ENCODE results near the gene HES7. TPM values are rescaled to one million over a fixed set of nuclear protein-coding genes. Genes with fewer than 3 reads are reported as not detected.

The HES7 gene
- total RNA-seq, 1 experiment from 2014 or later = 3.1 TPM

GRCh38 chr17:8121681-8122421 lies 2.1 kb downstream of the HES7 start:
- Mint-ChIP-seq H3K9me3 (no peaks in the 10 kb centered on the region), H3K27ac (no peak overlapping the region), H3K4me3 (peak overlapping the region; percentile 85), H3K27me3 (ENCODE audit: low read depth) (peaks cover 71% of the 10 kb centered on the region), H3K36me3 (no peaks in the 10 kb centered on the region), H3K4me1 (peaks cover 18% of the 10 kb centered on the region)
- POLR2A ChIA-PET = interaction anchor here (0.6 to 2.5 kb wide), 5 partner anchors 12 to 209 kb away, joined by 3 to 9 read pairs (median 4); no protein-coding TSS in a partner anchor
- DNase-seq (ENCODE audit: low spot score) = peak; percentile 90
- peak; percentile 29 for ATAC-seq
- CTCF ChIA-PET = interaction anchor here (0.5 to 9.8 kb wide), 23 partner anchors 12 to 253 kb away, joined by 3 to 118 read pairs (median 4); partner anchors contain the start of genes AURKB, CNTROB, SLC25A35 and TRAPPC1
- TF ChIP-seq PREB (CRISPR knock-in tag; IDR thresholded peaks at IDR 0.05; ENCODE audit: borderline replicate concordance) (no peak), NFYB (CRISPR knock-in tag; conservative IDR thresholded peaks at IDR 0.05; ENCODE audit: low read depth) (no peak), ATF1 (CRISPR knock-in tag; IDR thresholded peaks at IDR 0.05) (no peak), SP1 (CRISPR knock-in tag; conservative IDR thresholded peaks at IDR 0.05) (peak; percentile 55; the same call in 1 of the 2 replicates), ESRRA (CRISPR knock-in tag; IDR thresholded peaks at IDR 0.05; ENCODE audit: borderline replicate concordance) (no peak; the same call in 1 of the 2 replicates), SOX15 (CRISPR knock-in tag; IDR thresholded peaks at IDR 0.05) (no peak), JAZF1 (CRISPR knock-in tag; IDR thresholded peaks at IDR 0.05) (no peak), ZBTB21 (CRISPR knock-in tag; IDR thresholded peaks at IDR 0.05; ENCODE audit: borderline replicate concordance) (no peak), FOXP1 (CRISPR knock-in tag; IDR thresholded peaks at IDR 0.05; ENCODE audit: borderline replicate concordance) (peak; percentile 36; the same call in 1 of the 2 replicates), NR2C2 (CRISPR knock-in tag; IDR thresholded peaks at IDR 0.05) (no peak), NR1H2 (CRISPR knock-in tag; IDR thresholded peaks at IDR 0.05) (no peak), KAT7 (CRISPR knock-in tag; IDR thresholded peaks at IDR 0.05; ENCODE audit: borderline replicate concordance) (0 out of 2 replicates have a peak, but pooled peaks have one; percentile 58), NFATC4 (CRISPR knock-in tag; IDR thresholded peaks at IDR 0.05) (no peak), E2F5 (CRISPR knock-in tag; IDR thresholded peaks at IDR 0.05) (0 out of 2 replicates have a peak, but pooled peaks have one; percentile 33), ZNF232 (CRISPR knock-in tag; IDR thresholded peaks at IDR 0.05) (no peak), TEAD1 (CRISPR knock-in tag; IDR thresholded peaks at IDR 0.05) (0 out of 2 replicates have a peak, but pooled peaks have one; percentile 39), ZNF423 (CRISPR knock-in tag; IDR thresholded peaks at IDR 0.05) (no peak)
- TF ChIP-seq, protein P1, sequence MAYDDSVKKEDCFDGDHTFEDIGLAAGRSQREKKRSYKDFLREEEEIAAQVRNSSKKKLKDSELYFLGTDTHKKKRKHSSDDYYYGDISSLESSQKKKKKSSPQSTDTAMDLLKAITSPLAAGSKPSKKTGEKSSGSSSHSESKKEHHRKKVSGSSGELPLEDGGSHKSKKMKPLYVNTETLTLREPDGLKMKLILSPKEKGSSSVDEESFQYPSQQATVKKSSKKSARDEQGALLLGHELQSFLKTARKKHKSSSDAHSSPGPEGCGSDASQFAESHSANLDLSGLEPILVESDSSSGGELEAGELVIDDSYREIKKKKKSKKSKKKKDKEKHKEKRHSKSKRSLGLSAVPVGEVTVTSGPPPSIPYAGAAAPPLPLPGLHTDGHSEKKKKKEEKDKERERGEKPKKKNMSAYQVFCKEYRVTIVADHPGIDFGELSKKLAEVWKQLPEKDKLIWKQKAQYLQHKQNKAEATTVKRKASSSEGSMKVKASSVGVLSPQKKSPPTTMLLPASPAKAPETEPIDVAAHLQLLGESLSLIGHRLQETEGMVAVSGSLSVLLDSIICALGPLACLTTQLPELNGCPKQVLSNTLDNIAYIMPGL (CRISPR knock-in tag; IDR thresholded peaks at IDR 0.05) = peak; percentile 98
- TF ChIP-seq, protein P2, sequence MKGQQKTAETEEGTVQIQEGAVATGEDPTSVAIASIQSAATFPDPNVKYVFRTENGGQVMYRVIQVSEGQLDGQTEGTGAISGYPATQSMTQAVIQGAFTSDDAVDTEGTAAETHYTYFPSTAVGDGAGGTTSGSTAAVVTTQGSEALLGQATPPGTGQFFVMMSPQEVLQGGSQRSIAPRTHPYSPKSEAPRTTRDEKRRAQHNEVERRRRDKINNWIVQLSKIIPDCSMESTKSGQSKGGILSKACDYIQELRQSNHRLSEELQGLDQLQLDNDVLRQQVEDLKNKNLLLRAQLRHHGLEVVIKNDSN (CRISPR knock-in tag; IDR thresholded peaks at IDR 0.05) = no peak
- TF ChIP-seq, protein P3, sequence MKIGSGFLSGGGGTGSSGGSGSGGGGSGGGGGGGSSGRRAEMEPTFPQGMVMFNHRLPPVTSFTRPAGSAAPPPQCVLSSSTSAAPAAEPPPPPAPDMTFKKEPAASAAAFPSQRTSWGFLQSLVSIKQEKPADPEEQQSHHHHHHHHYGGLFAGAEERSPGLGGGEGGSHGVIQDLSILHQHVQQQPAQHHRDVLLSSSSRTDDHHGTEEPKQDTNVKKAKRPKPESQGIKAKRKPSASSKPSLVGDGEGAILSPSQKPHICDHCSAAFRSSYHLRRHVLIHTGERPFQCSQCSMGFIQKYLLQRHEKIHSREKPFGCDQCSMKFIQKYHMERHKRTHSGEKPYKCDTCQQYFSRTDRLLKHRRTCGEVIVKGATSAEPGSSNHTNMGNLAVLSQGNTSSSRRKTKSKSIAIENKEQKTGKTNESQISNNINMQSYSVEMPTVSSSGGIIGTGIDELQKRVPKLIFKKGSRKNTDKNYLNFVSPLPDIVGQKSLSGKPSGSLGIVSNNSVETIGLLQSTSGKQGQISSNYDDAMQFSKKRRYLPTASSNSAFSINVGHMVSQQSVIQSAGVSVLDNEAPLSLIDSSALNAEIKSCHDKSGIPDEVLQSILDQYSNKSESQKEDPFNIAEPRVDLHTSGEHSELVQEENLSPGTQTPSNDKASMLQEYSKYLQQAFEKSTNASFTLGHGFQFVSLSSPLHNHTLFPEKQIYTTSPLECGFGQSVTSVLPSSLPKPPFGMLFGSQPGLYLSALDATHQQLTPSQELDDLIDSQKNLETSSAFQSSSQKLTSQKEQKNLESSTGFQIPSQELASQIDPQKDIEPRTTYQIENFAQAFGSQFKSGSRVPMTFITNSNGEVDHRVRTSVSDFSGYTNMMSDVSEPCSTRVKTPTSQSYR (CRISPR knock-in tag; IDR thresholded peaks at IDR 0.05) = no peak
- TF ChIP-seq, protein P4, sequence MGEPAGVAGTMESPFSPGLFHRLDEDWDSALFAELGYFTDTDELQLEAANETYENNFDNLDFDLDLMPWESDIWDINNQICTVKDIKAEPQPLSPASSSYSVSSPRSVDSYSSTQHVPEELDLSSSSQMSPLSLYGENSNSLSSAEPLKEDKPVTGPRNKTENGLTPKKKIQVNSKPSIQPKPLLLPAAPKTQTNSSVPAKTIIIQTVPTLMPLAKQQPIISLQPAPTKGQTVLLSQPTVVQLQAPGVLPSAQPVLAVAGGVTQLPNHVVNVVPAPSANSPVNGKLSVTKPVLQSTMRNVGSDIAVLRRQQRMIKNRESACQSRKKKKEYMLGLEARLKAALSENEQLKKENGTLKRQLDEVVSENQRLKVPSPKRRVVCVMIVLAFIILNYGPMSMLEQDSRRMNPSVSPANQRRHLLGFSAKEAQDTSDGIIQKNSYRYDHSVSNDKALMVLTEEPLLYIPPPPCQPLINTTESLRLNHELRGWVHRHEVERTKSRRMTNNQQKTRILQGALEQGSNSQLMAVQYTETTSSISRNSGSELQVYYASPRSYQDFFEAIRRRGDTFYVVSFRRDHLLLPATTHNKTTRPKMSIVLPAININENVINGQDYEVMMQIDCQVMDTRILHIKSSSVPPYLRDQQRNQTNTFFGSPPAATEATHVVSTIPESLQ (CRISPR knock-in tag; IDR thresholded peaks at IDR 0.05) = 0 out of 2 replicates have a peak, but pooled peaks have one; percentile 59
- TF ChIP-seq, protein P5, sequence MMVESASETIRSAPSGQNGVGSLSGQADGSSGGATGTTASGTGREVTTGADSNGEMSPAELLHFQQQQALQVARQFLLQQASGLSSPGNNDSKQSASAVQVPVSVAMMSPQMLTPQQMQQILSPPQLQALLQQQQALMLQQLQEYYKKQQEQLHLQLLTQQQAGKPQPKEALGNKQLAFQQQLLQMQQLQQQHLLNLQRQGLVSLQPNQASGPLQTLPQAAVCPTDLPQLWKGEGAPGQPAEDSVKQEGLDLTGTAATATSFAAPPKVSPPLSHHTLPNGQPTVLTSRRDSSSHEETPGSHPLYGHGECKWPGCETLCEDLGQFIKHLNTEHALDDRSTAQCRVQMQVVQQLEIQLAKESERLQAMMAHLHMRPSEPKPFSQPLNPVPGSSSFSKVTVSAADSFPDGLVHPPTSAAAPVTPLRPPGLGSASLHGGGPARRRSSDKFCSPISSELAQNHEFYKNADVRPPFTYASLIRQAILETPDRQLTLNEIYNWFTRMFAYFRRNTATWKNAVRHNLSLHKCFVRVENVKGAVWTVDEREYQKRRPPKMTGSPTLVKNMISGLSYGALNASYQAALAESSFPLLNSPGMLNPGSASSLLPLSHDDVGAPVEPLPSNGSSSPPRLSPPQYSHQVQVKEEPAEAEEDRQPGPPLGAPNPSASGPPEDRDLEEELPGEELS (CRISPR knock-in tag; IDR thresholded peaks at IDR 0.05) = peak; percentile 48; the same call in 1 of the 2 replicates
- TF ChIP-seq, protein P6, sequence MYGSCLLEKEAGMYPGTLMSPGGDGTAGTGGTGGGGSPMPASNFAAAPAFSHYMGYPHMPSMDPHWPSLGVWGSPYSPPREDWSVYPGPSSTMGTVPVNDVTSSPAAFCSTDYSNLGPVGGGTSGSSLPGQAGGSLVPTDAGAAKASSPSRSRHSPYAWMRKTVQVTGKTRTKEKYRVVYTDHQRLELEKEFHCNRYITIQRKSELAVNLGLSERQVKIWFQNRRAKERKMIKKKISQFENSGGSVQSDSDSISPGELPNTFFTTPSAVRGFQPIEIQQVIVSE (CRISPR knock-in tag; IDR thresholded peaks at IDR 0.05; ENCODE audit: borderline replicate concordance) = no peak
